ENCODE measurements around the gene CHAF1A. TPM values are rescaled to one million over a fixed set of nuclear protein-coding genes. Genes with fewer than 3 reads are reported as not detected.

The CHAF1A gene
- total RNA-seq (10 to 100 TPM in 1 of 2 donors, 1 to 10 TPM in 1; 2.9 to 20.8 TPM), polyA plus RNA-seq (1 to 10 TPM; 1.0 to 2.1 TPM)

- H3K4me3 ChIP-seq (ENCODE audit: low read depth in 1 of 3, low read length in 3 of 3) = peak within 1 kb of the TSS; percentile 68 to 76 (median 76)
- peak; percentile 98 for DNase-seq (ENCODE audit: low spot score)
- peak within 1 kb of the TSS; percentile 94 to 97 for H3K27ac ChIP-seq (ENCODE audit: low read depth in 1 of 2, low read length in 2 of 2)
- no peaks in the 10 kb centered on the region for H3K27me3 ChIP-seq (ENCODE audit: control insufficient read depth in 4 of 4, insufficient read depth in 4 of 4, low read length in 3 of 4)
- no peaks in the 10 kb centered on the region for H3K9me3 ChIP-seq (ENCODE audit: control insufficient read depth in 4 of 4, low read length in 3 of 4)
- peak within 1 kb of the TSS; percentile 48 to 99 for H3K9ac ChIP-seq (ENCODE audit: low read depth in 1 of 2, low read length in 2 of 2)
- no peaks in the 10 kb centered on the region for H3K36me3 ChIP-seq (ENCODE audit: control insufficient read depth in 4 of 4, insufficient read depth in 3 of 4, low read depth in 1 of 4, low read length in 3 of 4)
- TF ChIP-seq ATF3 (IDR thresholded peaks at IDR 0.05) (peak; percentile 43), SP1 (IDR thresholded peaks at IDR 0.05) (peak; percentile 93), YY1 (IDR thresholded peaks at IDR 0.05) (peak; percentile 73), EGR1 (IDR thresholded peaks at IDR 0.05; ENCODE audit: low read depth in 2 of 2) (no peak), ZBTB33 (IDR thresholded peaks at IDR 0.05) (peak; percentile 99), HNF4G (IDR thresholded peaks at IDR 0.05) (no peak), NR2F2 (IDR thresholded peaks at IDR 0.05) (peak; percentile 72), HNF4A (conservative IDR thresholded peaks at IDR 0.05) (no peak), REST (IDR thresholded peaks at IDR 0.05) (peak; percentile 15), TAF1 (conservative IDR thresholded peaks at IDR 0.05) (no peak), FOXA2 (IDR thresholded peaks at IDR 0.05) (no peak), GABPA (IDR thresholded peaks at IDR 0.05 in 1 of 2, conservative IDR thresholded peaks at IDR 0.05 in 1 of 2) (peak in 1 of 2 donors; percentile 53), JUND (IDR thresholded peaks at IDR 0.05) (peak in 1 of 2 donors; percentile 58), CTCF (IDR thresholded peaks at IDR 0.05; ENCODE audit: low read depth, low read length, missing input control) (no peak), RXRA (IDR thresholded peaks at IDR 0.05) (peak in 1 of 2 donors; percentile 4), MAX (IDR thresholded peaks at IDR 0.05) (no peak), FOXA1 (IDR thresholded peaks at IDR 0.05) (no peak)
- under 1% methylated on average over 84 of the region's 84 CpGs for WGBS
- H3K4me1 ChIP-seq (ENCODE audit: control insufficient read depth in 4 of 4, insufficient read depth in 4 of 4, low read length in 3 of 4) = peaks cover 2 to 39% (median 30%) of the 10 kb centered on the region in 4 donors
These were observed at the start of gene CHAF1A for GRCh38 chr19:4402171-4403004. Gene CHAF1A, plus strand, starts transcription at chr19:4402640. Its CDS starts 123 bp downstream, at chr19:4402763.
